Esophagus muscularis mucosa (tissue), 4 donors: ENCODE measurements around the gene EBF4. TPM values are rescaled to one million over a fixed set of nuclear protein-coding genes. Genes with fewer than 3 reads are reported as not detected.

Source experiments
- DNase-seq: peaks from one replicate; pipeline ENCODE4 v3.0.0-alpha.2; 2017; ENCODE audit errors: extremely low spot score
- H3K27ac ChIP-seq, 4 donors: fragments of 200-600 bp; sonication (generic); replicated peaks in 1 of 4; 1 replicate in 3 of 4; 2 replicates in 1 of 4; pipeline ENCODE4 v1.5.1; 2016 to 2019; ENCODE audit warnings: mild to moderate bottlenecking in 1 of 4
- H3K27me3 ChIP-seq, 4 donors: fragments of 200-600 bp; sonication (generic); one replicate each; pipeline versions ENCODE4 v1.5.1 to v1.6.0; 2016 to 2019
- H3K36me3 ChIP-seq, 4 donors: fragments of 200-600 bp; sonication (generic); one replicate each; pipeline ENCODE4 v1.5.1; 2016 to 2019
- H3K4me1 ChIP-seq, 4 donors: fragments of 200-600 bp; sonication (generic); one replicate each; pipeline ENCODE4 v1.5.1; 2016 to 2019
- H3K4me3 ChIP-seq, 4 donors: fragments of 200-600 bp; sonication (generic); 1 replicate in 2 of 4; 2 replicates in 2 of 4; pipeline ENCODE4 v1.5.1; 2016 to 2019; ENCODE audit warnings: mild to moderate bottlenecking in 4 of 4, moderate library complexity in 1 of 4
- H3K9me3 ChIP-seq, 4 donors: fragments of 200-600 bp; sonication (generic); 1 replicate in 3 of 4; 2 replicates in 1 of 4; pipeline ENCODE4 v1.5.1; 2016 to 2019
- EP300 ChIP-seq: sonication (generic); formaldehyde crosslinking; IDR thresholded peaks from one replicate; pipeline ENCODE4 v1.6.1; 2017; ENCODE audit warnings: antibody characterized with exemption
- POLR2A ChIP-seq: fragments of 450-650 bp; IDR thresholded peaks from one replicate; pipeline ENCODE4 v1.6.1; 2017; ENCODE audit warnings: antibody characterized with exemption, moderate library complexity, mild to moderate bottlenecking, low read depth
- POLR2AphosphoS5 ChIP-seq, 2 donors: sonication (generic); formaldehyde crosslinking; IDR thresholded peaks; one replicate each; pipeline ENCODE4 v1.6.1; 2017; ENCODE audit warnings: antibody characterized with exemption in 2 of 2
- WGBS: methylation state at CpG from one replicate; pipeline ENCODE4 v1.1.5; 2018; 5-methylcytosine and 5-hydroxymethylcytosine counted together
- intact Hi-C: fragments of 100-400 bp; cut with DNase I; formaldehyde crosslinking; loops from one replicate; pipeline ENCODE4 v1.15.1; 2023
- total RNA-seq, 4 donors: library from RNA; depleted of rRNA; stranded (reverse); fragments of >200 nt; gene quantifications; one replicate each; pipeline versions ENCODE4 v1.1.0 to v1.2.1, GENCODE V29; 2016
- TF ChIP-seq, protein P1 (sequence below), 3 experiments: fragments of 200-600 bp in 2 of 3; fragments of 450-650 bp in 1 of 3; sonication (generic) in 2 of 3; IDR thresholded peaks; one replicate each; pipeline ENCODE4 v1.5.1; 2017 to 2019; ENCODE audit warnings: antibody characterized with exemption in 3 of 3, mild to moderate bottlenecking in 2 of 3, moderate library complexity in 1 of 3

Gene EBF4
- total RNA-seq, 4 donors from 2014 or later, result 23.7 to 46.7 (median 30.1) TPM

- DNase-seq, result peak; percentile 70
These were observed 45.9 kb downstream of the EBF4 start for GRCh38 chr20:2738331-2739041.

DNA sequence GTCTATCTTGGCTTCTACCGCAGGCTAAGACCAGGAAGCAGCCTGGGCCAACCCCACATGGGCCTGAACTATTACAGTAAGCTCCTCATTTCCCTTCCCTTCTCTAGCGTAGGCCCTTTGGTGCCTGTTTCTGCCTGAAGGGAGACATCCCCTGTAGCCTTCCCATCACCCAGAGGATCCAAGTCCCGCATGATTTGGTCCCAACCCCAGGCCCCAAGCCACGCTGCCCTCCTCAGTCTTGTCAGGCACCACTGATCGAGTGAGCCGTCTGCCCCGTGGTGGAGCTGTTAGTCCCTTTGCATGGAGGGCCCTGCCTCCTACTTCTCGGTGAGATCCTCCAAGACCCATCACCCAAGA lies 46.4 kb downstream of the EBF4 start:
- H3K36me3 ChIP-seq, result no peaks in the 10 kb centered on the region
- no peak overlapping the region for H3K4me3 ChIP-seq
- no peaks in the 10 kb centered on the region for H3K27me3 ChIP-seq
- DNase-seq, result peak; percentile 64
- no peaks in the 10 kb centered on the region for H3K9me3 ChIP-seq
- H3K27ac ChIP-seq, result no peak overlapping the region
- 84% methylated on average over 8 of the region's 8 CpGs for WGBS
- H3K4me1 ChIP-seq, result peaks cover 0 to 7% (median 2%) of the 10 kb centered on the region in 4 donors
- no peak for TF ChIP-seq POLR2A
- no peak for TF ChIP-seq EP300
- TF ChIP-seq, protein P1, sequence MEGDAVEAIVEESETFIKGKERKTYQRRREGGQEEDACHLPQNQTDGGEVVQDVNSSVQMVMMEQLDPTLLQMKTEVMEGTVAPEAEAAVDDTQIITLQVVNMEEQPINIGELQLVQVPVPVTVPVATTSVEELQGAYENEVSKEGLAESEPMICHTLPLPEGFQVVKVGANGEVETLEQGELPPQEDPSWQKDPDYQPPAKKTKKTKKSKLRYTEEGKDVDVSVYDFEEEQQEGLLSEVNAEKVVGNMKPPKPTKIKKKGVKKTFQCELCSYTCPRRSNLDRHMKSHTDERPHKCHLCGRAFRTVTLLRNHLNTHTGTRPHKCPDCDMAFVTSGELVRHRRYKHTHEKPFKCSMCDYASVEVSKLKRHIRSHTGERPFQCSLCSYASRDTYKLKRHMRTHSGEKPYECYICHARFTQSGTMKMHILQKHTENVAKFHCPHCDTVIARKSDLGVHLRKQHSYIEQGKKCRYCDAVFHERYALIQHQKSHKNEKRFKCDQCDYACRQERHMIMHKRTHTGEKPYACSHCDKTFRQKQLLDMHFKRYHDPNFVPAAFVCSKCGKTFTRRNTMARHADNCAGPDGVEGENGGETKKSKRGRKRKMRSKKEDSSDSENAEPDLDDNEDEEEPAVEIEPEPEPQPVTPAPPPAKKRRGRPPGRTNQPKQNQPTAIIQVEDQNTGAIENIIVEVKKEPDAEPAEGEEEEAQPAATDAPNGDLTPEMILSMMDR (IDR thresholded peaks at IDR 0.05), result no peak
- TF ChIP-seq POLR2AphosphoS5 (IDR thresholded peaks at IDR 0.05), result no peak
- intact Hi-C loops, result no loop called here

More at GRCh38 chr20:2738331-2739041, 45.9 kb downstream of the EBF4 start:
- Histone ChIP-seq H3K9me3 (no peaks in the 10 kb centered on the region), H3K27ac (no peak overlapping the region), H3K4me1 (peaks cover 0 to 7% (median 2%) of the 10 kb centered on the region in 4 donors), H3K4me3 (no peak overlapping the region), H3K27me3 (no peaks in the 10 kb centered on the region), H3K36me3 (no peaks in the 10 kb centered on the region)
- TF ChIP-seq, protein P1 (IDR thresholded peaks at IDR 0.05), result no peak
- TF ChIP-seq EP300, result no peak
- no peak for TF ChIP-seq POLR2AphosphoS5 (IDR thresholded peaks at IDR 0.05)
- TF ChIP-seq POLR2A, result no peak
- intact Hi-C loops, result no loop called here
- WGBS, result 61% methylated on average over 7 of the region's 8 CpGs

GRCh38 chr20:2740702-2741101 lies 48.1 kb downstream of the EBF4 start:
- Histone ChIP-seq H3K36me3 (no peaks in the 10 kb centered on the region), H3K4me3 (no peak overlapping the region), H3K9me3 (no peaks in the 10 kb centered on the region), H3K4me1 (peaks cover 0 to 7% (median 2%) of the 10 kb centered on the region in 4 donors), H3K27me3 (no peaks in the 10 kb centered on the region), H3K27ac (no peak overlapping the region)
- intact Hi-C loops, result no loop called here
- no peak for TF ChIP-seq POLR2A
- TF ChIP-seq POLR2AphosphoS5 (IDR thresholded peaks at IDR 0.05), result no peak
- TF ChIP-seq, protein P1 (IDR thresholded peaks at IDR 0.05), result no peak
- TF ChIP-seq EP300, result no peak
- 83% methylated on average over 6 of the region's 6 CpGs for WGBS
- DNase-seq, result peak; percentile 89

GRCh38 chr20:2741463-2741862 lies 48.9 kb downstream of the EBF4 start:
- 66% methylated on average over 3 of the region's 3 CpGs for WGBS

More at GRCh38 chr20:2741463-2741862, 48.9 kb downstream of the EBF4 start:
- H3K4me3 ChIP-seq, result no peak overlapping the region
- H3K27me3 ChIP-seq, result no peaks in the 10 kb centered on the region
- no peaks in the 10 kb centered on the region for H3K9me3 ChIP-seq
- intact Hi-C loops, result no loop called here
- no peaks in the 10 kb centered on the region for H3K36me3 ChIP-seq
- no peak overlapping the region for H3K27ac ChIP-seq
- peak; percentile 14 for DNase-seq
- no peak for TF ChIP-seq POLR2AphosphoS5 (IDR thresholded peaks at IDR 0.05)
- TF ChIP-seq, protein P1 (IDR thresholded peaks at IDR 0.05), result no peak
- no peak for TF ChIP-seq POLR2A
- no peak for TF ChIP-seq EP300
- H3K4me1 ChIP-seq, result peaks cover 0 to 7% (median 2%) of the 10 kb centered on the region in 4 donors
